ENCODE measurements around the gene MIA. TPM values are rescaled to one million over a fixed set of nuclear protein-coding genes. Genes with fewer than 3 reads are reported as not detected.
A peak's percentile ranks its signal among the peaks of the same experiment; 100 is the strongest.

The MIA gene
- total and polyA plus RNA-seq, 9 of the 15 experiments (the other 6 are each of a cell fraction or from before 2014, with no cell fraction given): 0.21 TPM; not detected in 8

DNA sequence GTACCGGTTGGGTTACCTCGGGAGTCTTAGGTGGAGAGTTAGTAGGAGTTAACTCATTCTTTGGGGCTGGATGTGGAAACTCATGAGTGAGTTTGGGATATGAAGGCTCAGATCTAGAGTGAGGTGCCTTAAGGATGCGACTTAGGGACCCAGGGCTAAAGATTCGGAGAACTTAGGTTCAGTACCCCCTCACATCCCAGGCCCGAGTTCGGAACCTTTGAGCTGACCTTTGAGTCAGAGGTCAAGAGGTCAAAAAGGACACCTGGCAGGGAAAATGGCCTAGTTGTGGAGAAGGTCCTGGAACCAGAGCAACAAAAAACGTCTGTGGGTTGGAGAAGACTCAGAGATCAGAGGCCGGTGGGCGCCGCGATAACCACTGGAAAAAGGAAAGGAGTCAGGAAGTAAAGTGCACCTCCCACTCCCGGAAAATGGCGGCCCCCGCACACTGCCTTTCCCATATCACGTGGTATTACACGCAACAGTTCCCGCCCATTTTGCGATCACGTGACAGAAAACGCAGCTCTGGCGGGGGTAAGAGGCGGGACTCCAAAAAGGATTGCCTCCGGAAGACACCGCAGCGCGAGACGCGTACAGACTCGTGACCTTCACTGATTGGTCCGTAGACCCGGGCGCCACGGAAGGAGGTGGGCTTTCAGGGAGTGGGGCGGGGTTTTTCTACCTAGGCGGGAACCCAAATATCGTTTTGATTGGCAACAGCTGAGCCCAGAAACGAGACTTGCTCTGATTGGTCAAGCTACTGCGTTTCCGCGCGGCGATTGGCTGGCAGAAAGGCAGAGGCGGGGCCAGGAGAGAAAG, 25.1 kb upstream of the MIA start, which contains the start of gene ACTMAP (continued):
- peak; percentile 62 to 96 for TF ChIP-seq AFF1 (IDR thresholded peaks at IDR 0.05; ENCODE audit: low read depth in 1 of 2, partially characterized antibody in 2 of 2)
- TF ChIP-seq TBL1XR1 (IDR thresholded peaks at IDR 0.05; ENCODE audit: low read length in 2 of 2): 0 out of 4 replicates have a peak, but pooled peaks of 1 of the 2 experiments have one; percentile 34
- TF ChIP-seq CBFA2T2 (conservative IDR thresholded peaks at IDR 0.05): peak; percentile 99
- TF ChIP-seq ZNF511 (CRISPR knock-in tag; IDR thresholded peaks at IDR 0.05): peak; percentile 67; the same call in 1 of the 2 replicates
- peak; percentile 62; the same call in 1 of the 2 replicates for TF ChIP-seq SMARCC2 (IDR thresholded peaks at IDR 0.05; ENCODE audit: low read depth)
- TF ChIP-seq OTX1 (CRISPR knock-in tag; IDR thresholded peaks at IDR 0.05): peak; percentile 36; the same call in 1 of the 2 replicates
- TF ChIP-seq NR2C2 (CRISPR knock-in tag; IDR thresholded peaks at IDR 0.05): peak; percentile 84
- peak; percentile 98 for TF ChIP-seq NR2C2 (tag; IDR thresholded peaks at IDR 0.05)
- TF ChIP-seq ZNF639 (CRISPR knock-in tag; conservative IDR thresholded peaks at IDR 0.05 in 1 of 2, IDR thresholded peaks at IDR 0.05 in 1 of 2): peak in 1 of 2 experiments; percentile 88; a peak in 2 of 4 replicates
- peak; percentile 63 for TF ChIP-seq ZNF766 (CRISPR knock-in tag; conservative IDR thresholded peaks at IDR 0.05)
- no peak for TF ChIP-seq RFX1 (IDR thresholded peaks at IDR 0.05)
- TF ChIP-seq GATA2 (CRISPR knock-in tag; IDR thresholded peaks at IDR 0.05): no peak
- peak; percentile 68 for TF ChIP-seq SP2 (IDR thresholded peaks at IDR 0.05; ENCODE audit: extremely low read depth, low read depth, low read length, poor library complexity, severe bottlenecking)
- peak; percentile 83; the same call in 1 of the 2 replicates for TF ChIP-seq ZNF668 (CRISPR knock-in tag; IDR thresholded peaks at IDR 0.05)
- peak; percentile 82 for TF ChIP-seq CREB1 (IDR thresholded peaks at IDR 0.05)
- peak; percentile 85 for TF ChIP-seq CREB1 (CRISPR knock-in tag; IDR thresholded peaks at IDR 0.05)
- peak; percentile 66 to 79 for TF ChIP-seq ARNT (IDR thresholded peaks at IDR 0.05)
- TF ChIP-seq POLR2B (IDR thresholded peaks at IDR 0.05; ENCODE audit: low read depth, partially characterized antibody): peak; percentile 78
- TF ChIP-seq ZNF41 (CRISPR knock-in tag; conservative IDR thresholded peaks at IDR 0.05): 0 out of 2 replicates have a peak, but pooled peaks have one; percentile 40
- TF ChIP-seq POLR2AphosphoS5 (IDR thresholded peaks at IDR 0.05; ENCODE audit: control insufficient read depth, insufficient read depth, low read depth, low read length): peak; percentile 23; the same call in 1 of the 2 replicates
- TF ChIP-seq CEBPG (CRISPR knock-in tag; IDR thresholded peaks at IDR 0.05): no peak
- no peak for TF ChIP-seq CEBPG (tag; conservative IDR thresholded peaks at IDR 0.05 in 1 of 2, IDR thresholded peaks at IDR 0.05 in 1 of 2)

Data from K562 (cell line).